ENCODE results near the gene FBXL7. TPM values are rescaled to one million over a fixed set of nuclear protein-coding genes. Genes with fewer than 3 reads are reported as not detected.

Gene FBXL7
- total and polyA plus RNA-seq, 4 donors = 1.9 to 15.5 (median 6.6) TPM

- H3K9me3 ChIP-seq (ENCODE audit: control insufficient read depth in 4 of 4, insufficient read depth in 3 of 4, low read length in 3 of 4) = no peaks in the 10 kb centered on the region
- H3K4me3 ChIP-seq = no peak overlapping the region
- DNase-seq (peak in 2 of 3 donors; percentile 60 to 67), ATAC-seq (ENCODE audit: insufficient read depth, low FRiP score) (no peak)
- H3K36me3 ChIP-seq (ENCODE audit: control insufficient read depth in 4 of 4, insufficient read depth in 4 of 4, low read length in 4 of 4) = no peaks in the 10 kb centered on the region
- no peaks in the 10 kb centered on the region for H3K27me3 ChIP-seq (ENCODE audit: control insufficient read depth in 3 of 3, insufficient read depth in 3 of 3, low read length in 2 of 3)
- no peak overlapping the region for H3K9ac ChIP-seq (ENCODE audit: insufficient read depth in 1 of 2, low read length in 2 of 2)
- 84 to 87% methylated on average over 4 of the region's 4 CpGs for WGBS, 2 donors
- H3K27ac ChIP-seq (ENCODE audit: low read depth in 1 of 2, low read length in 1 of 2) = no peak overlapping the region
- peaks cover 0 to 51% (median 30%) of the 10 kb centered on the region in 5 donors for H3K4me1 ChIP-seq (ENCODE audit: control insufficient read depth in 5 of 5, insufficient read depth in 5 of 5, low read length in 5 of 5)
- TF ChIP-seq, protein P1, sequence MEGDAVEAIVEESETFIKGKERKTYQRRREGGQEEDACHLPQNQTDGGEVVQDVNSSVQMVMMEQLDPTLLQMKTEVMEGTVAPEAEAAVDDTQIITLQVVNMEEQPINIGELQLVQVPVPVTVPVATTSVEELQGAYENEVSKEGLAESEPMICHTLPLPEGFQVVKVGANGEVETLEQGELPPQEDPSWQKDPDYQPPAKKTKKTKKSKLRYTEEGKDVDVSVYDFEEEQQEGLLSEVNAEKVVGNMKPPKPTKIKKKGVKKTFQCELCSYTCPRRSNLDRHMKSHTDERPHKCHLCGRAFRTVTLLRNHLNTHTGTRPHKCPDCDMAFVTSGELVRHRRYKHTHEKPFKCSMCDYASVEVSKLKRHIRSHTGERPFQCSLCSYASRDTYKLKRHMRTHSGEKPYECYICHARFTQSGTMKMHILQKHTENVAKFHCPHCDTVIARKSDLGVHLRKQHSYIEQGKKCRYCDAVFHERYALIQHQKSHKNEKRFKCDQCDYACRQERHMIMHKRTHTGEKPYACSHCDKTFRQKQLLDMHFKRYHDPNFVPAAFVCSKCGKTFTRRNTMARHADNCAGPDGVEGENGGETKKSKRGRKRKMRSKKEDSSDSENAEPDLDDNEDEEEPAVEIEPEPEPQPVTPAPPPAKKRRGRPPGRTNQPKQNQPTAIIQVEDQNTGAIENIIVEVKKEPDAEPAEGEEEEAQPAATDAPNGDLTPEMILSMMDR (IDR thresholded peaks at IDR 0.05; ENCODE audit: control extremely low read depth, extremely low read depth) = no peak
These were observed 179.2 kb downstream of the FBXL7 start for GRCh38 chr5:15679161-15679560.

DNA sequence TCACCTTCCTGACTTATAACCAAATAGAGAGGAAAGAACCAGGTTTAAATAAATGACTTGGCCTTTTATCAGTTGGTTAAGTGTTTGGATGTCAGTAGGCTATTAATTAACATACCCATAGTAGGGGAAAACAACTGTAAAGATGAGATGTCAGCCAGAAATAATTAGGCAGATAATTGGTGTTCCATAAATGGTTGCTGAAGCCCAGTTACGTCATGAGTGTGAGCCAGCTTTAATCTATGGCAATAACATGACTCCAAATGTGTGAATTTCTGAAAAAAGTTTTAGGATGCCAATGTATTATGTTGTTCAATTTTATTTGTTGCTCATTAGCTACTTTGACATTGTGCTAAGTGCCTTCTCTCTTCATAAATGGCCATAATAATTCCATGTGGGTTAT is 180.5 kb downstream of the FBXL7 start:
- Histone ChIP-seq H3K27me3 (ENCODE audit: control insufficient read depth in 3 of 3, insufficient read depth in 3 of 3, low read length in 2 of 3) (no peaks in the 10 kb centered on the region), H3K4me3 (no peak overlapping the region), H3K9me3 (ENCODE audit: control insufficient read depth in 4 of 4, insufficient read depth in 3 of 4, low read length in 3 of 4) (no peaks in the 10 kb centered on the region), H3K36me3 (ENCODE audit: control insufficient read depth in 4 of 4, insufficient read depth in 4 of 4, low read length in 4 of 4) (no peaks in the 10 kb centered on the region), H3K27ac (ENCODE audit: low read depth in 1 of 2, low read length in 1 of 2) (no peak overlapping the region), H3K9ac (ENCODE audit: insufficient read depth in 1 of 2, low read length in 2 of 2) (no peak overlapping the region), H3K4me1 (ENCODE audit: control insufficient read depth in 5 of 5, insufficient read depth in 5 of 5, low read length in 5 of 5) (peaks cover 0 to 43% (median 29%) of the 10 kb centered on the region in 5 donors)
- DNase-seq (no peak), ATAC-seq (ENCODE audit: insufficient read depth, low FRiP score) (no peak)
- 82 to 94% methylated on average over 1 of the region's 1 CpG for WGBS, 2 donors
- TF ChIP-seq, protein P1 (IDR thresholded peaks at IDR 0.05; ENCODE audit: control extremely low read depth, extremely low read depth) = no peak

DNA sequence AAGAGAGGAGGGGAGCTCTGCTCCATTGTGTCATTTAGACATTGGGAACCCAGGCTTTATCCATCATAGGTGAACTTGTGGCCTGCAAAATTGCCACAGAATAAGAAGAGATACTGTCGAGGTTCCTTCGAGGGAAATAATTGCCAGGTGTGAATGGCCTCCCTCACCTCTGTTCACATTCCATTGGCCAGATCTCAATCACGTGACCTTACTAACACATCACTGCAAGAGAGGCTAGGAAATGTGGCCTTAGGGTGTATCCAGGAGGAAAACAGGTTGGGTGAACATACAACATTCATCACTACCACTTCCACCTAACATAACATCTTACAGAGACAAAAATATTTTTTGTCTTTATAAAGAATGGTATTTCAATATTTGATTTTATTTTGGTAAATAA is 182.1 kb downstream of the FBXL7 start:
- no peak overlapping the region for H3K9ac ChIP-seq (ENCODE audit: insufficient read depth in 1 of 2, low read length in 2 of 2)
- DNase-seq (no peak), ATAC-seq (ENCODE audit: insufficient read depth, low FRiP score) (no peak)
- no peaks in the 10 kb centered on the region for H3K9me3 ChIP-seq (ENCODE audit: control insufficient read depth in 4 of 4, insufficient read depth in 3 of 4, low read length in 3 of 4)
- H3K36me3 ChIP-seq (ENCODE audit: control insufficient read depth in 4 of 4, insufficient read depth in 4 of 4, low read length in 4 of 4) = no peaks in the 10 kb centered on the region
- H3K27ac ChIP-seq (ENCODE audit: low read depth in 1 of 2, low read length in 1 of 2) = no peak overlapping the region
- TF ChIP-seq, protein P1 (IDR thresholded peaks at IDR 0.05; ENCODE audit: control extremely low read depth, extremely low read depth) = no peak
- 92 to 93% methylated on average over 3 of the region's 3 CpGs for WGBS, 2 donors
- no peaks in the 10 kb centered on the region for H3K27me3 ChIP-seq (ENCODE audit: control insufficient read depth in 3 of 3, insufficient read depth in 3 of 3, low read length in 2 of 3)
- peaks cover 0 to 33% (median 18%) of the 10 kb centered on the region in 5 donors for H3K4me1 ChIP-seq (ENCODE audit: control insufficient read depth in 5 of 5, insufficient read depth in 5 of 5, low read length in 5 of 5)
- H3K4me3 ChIP-seq = no peak overlapping the region

DNA sequence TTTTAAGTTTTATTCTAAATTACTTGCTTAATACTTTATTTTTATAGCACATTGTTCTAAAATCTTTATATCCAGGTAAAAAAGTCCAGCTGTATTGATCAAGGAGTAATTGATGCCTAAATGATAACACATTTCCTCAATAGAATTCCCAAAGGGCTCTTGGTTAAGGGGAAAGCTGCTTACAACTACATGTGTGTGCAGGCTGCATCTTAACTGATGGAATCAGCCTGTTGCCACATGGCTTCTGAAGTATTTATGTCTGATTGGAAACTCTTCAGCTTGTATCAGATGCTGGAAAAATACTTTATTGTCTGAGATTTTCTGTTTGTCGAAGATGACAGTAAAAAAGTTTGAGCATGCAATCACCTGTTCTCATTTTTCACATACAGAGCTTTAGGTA is 182.6 kb downstream of the FBXL7 start:
- TF ChIP-seq, protein P1 (IDR thresholded peaks at IDR 0.05; ENCODE audit: control extremely low read depth, extremely low read depth) = no peak
- no peak overlapping the region for H3K27ac ChIP-seq (ENCODE audit: low read depth in 1 of 2, low read length in 1 of 2)
- DNase-seq (peak in 1 of 3 donors; percentile 22), ATAC-seq (ENCODE audit: insufficient read depth, low FRiP score) (no peak)
- H3K36me3 ChIP-seq (ENCODE audit: control insufficient read depth in 4 of 4, insufficient read depth in 4 of 4, low read length in 4 of 4) = no peaks in the 10 kb centered on the region
- WGBS, 2 donors = 78 to 84% methylated on average over 1 of the region's 1 CpG
- peaks cover 0 to 1% (median 0%) of the 10 kb centered on the region in 4 donors for H3K9me3 ChIP-seq (ENCODE audit: control insufficient read depth in 4 of 4, insufficient read depth in 3 of 4, low read length in 3 of 4)
- no peak overlapping the region for H3K9ac ChIP-seq (ENCODE audit: insufficient read depth in 1 of 2, low read length in 2 of 2)
- no peak overlapping the region for H3K4me3 ChIP-seq
- peaks cover 0 to 31% (median 17%) of the 10 kb centered on the region in 5 donors for H3K4me1 ChIP-seq (ENCODE audit: control insufficient read depth in 5 of 5, insufficient read depth in 5 of 5, low read length in 5 of 5)
- no peaks in the 10 kb centered on the region for H3K27me3 ChIP-seq (ENCODE audit: control insufficient read depth in 3 of 3, insufficient read depth in 3 of 3, low read length in 2 of 3)
